ENCODE data around the gene CARS2. TPM values are rescaled to one million over a fixed set of nuclear protein-coding genes. Genes with fewer than 3 reads are reported as not detected.
"Not testable (repeated sequence)": the region's sequence is repeated elsewhere in the genome, so short reads cannot be mapped to it uniquely, and the experiment has no call there.

The CARS2 gene, protein sequence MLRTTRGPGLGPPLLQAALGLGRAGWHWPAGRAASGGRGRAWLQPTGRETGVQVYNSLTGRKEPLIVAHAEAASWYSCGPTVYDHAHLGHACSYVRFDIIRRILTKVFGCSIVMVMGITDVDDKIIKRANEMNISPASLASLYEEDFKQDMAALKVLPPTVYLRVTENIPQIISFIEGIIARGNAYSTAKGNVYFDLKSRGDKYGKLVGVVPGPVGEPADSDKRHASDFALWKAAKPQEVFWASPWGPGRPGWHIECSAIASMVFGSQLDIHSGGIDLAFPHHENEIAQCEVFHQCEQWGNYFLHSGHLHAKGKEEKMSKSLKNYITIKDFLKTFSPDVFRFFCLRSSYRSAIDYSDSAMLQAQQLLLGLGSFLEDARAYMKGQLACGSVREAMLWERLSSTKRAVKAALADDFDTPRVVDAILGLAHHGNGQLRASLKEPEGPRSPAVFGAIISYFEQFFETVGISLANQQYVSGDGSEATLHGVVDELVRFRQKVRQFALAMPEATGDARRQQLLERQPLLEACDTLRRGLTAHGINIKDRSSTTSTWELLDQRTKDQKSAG
- total RNA-seq (2014; rRNA removed; shearing (Covaris generic); ENCODE audit: low replicate concordance): 41.2 and 45.6 TPM in 2 replicates

DNA sequence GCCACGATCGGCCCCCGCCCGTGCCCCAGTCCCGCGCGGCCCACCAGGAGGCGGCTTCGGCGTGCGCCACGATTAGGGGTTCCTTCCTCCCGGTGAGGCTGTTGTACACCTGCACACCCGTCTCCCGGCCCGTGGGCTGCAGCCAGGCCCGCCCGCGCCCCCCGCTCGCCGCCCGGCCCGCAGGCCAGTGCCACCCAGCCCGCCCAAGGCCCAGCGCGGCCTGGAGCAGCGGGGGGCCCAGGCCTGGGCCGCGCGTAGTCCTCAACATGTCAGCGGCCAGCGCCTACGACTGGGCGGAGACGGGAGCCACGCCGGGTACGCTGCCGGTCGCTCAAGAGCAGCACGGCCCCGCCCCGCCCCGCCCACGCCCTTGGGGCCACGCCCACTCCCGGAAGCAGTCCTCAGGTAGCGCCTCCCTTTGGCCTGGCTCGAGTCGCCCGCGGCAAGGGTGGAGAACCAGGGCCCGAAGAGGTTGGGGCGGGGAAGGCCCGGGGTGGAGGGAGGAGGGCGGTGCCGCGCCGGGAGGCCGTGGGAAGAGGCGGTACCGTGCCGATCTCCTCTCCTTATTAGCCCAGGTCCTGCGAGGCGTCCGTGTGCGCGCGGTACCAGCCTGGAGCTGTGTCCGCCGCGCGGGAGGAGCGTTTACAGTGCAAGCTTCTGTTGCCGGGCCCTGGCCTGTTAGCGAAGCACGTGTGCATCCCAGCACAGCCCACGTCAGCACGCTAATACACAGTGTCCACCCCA is at the start of gene CARS2:
Gene CARS2, minus strand, starts transcription at position 291 of the 744 bp plus-strand sequence. Its CDS starts 23 bp downstream, at position 268.
- in situ Hi-C loops (cut with HindIII; ENCODE audit: low pct_unique_long_range_greater_than_20kb, low sequenced_read_pairs): no loop called here
- DNase-seq (ENCODE audit: low read depth): peak; percentile 96

DNA sequence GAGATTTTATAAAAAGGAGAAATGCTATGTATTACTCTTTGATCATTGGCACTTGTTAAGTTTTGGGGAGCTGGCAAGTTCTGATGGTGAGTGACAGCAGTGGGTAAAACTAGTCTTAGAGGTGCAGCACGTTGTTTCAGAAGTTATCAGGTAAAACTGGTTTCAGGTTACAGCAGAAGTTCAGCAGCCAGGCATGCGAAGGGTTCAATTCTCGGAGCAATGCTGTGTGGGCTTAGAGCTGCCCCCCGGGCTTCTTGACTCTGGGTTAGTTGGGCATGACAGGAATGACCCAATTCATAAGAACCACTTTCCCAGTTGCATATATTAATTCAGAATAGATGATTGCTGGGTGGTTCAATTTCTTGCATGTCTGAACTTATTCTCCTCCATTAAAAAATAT is 42.4 kb upstream of the CARS2 start:
- DNase-seq (ENCODE audit: low read depth): no peak
- in situ Hi-C loops (cut with HindIII; ENCODE audit: low pct_unique_long_range_greater_than_20kb, low sequenced_read_pairs): no loop called here

DNA sequence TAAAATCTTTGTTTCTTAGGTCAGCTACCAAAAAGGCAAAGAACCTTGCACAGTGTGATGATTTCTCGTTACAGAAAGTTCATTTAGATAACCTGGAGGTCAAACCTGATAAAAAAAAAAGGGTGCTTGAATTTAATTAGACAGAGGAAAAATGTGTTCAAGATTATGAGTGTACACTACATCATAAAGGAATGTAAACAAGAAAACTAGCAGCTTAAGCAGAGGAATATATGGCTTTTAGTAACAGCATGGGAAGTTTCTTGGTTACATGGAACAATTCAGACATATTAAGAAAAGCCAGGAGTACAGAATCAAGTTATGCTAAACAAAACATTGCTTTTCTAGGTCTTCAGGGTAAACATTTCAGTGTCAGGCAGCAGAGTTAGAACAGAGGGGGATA is 40.5 kb upstream of the CARS2 start:
- in situ Hi-C loops (cut with HindIII; ENCODE audit: low pct_unique_long_range_greater_than_20kb, low sequenced_read_pairs): no loop called here
- no peak for DNase-seq (ENCODE audit: low read depth)

DNA sequence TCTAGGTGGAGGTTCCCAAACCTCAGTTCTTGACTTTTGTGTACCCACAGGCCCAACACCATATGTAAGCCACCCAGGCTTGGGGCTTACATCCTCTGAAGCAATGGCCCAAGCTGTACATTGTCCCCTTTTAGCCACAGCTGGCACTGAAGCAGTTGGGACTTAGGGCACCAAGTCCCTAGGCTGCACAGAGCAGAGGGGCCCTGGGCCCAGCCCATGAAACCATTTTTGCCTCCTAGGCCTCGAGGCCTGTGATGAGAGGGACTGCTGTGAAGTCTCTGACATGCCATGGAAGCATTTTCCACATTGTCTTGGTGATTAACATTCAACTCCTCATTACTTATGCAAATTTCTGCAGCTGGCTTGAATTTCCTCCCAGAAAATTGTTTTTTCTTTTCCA is 37.8 kb upstream of the CARS2 start:
- in situ Hi-C loops (cut with HindIII; ENCODE audit: low pct_unique_long_range_greater_than_20kb, low sequenced_read_pairs): no loop called here
- no peak for DNase-seq (ENCODE audit: low read depth)

DNA sequence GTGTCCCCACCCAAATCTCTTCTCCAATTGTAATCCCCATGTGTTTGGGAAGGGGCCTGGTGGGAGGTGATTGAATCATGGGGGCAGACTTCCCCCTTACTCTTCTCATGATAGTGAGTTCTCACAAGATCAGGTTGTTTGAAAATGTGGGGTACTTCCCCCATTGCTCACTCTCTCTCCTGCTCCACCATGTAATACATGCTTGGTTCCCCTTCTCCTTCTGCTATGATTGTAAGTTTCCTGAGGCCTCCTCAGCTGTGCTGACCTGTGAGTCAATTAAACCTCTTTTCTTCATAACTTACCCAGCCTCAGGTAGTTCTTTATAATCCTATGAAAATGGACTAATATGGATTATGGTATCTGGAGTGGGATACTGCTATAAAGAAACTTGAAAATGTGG is 31.6 kb upstream of the CARS2 start:
- in situ Hi-C loops (cut with HindIII; ENCODE audit: low pct_unique_long_range_greater_than_20kb, low sequenced_read_pairs): no loop called here
- no peak for DNase-seq (ENCODE audit: low read depth)

DNA sequence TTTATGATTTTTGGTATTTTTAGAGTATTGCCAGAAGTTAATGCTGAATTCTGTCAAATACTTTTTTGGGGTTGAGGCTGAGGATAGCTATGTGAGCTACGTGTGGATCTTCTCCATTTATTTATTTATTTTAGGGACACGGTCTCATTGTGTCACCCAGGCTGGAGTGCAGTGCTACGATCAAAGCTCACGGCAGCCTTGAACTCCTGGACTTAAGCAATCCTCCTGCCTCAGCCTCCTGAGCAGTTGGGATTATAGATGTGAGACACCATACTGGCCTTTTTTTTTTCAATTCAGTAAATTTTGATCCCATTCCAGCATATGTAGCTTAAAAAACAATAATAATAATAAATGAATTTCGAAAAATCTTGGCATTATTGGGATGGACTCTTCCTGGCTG is 28.6 kb upstream of the CARS2 start:
- in situ Hi-C loops (cut with HindIII; ENCODE audit: low pct_unique_long_range_greater_than_20kb, low sequenced_read_pairs): no loop called here
- DNase-seq (ENCODE audit: low read depth): no peak

DNA sequence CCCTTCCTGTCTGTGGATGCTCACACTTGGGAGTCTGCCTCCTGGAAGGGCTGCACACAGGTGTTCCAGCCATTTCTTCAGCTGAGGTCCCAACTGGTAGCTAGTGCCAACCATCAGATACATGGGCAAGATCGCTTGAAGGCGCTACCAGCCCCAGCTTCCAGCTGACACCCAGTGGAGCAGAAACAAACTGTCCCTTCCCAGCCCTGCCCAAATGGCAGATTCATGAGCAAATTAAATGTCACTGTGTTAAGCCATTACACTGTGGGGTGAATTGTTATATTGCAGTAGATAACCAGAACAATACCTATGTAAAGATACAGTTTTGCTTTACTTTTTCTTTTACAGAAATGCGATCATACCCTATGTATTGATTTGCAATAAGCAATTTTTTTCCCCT is 25.2 kb upstream of the CARS2 start:
- in situ Hi-C loops (cut with HindIII; ENCODE audit: low pct_unique_long_range_greater_than_20kb, low sequenced_read_pairs): no loop called here
- no peak for DNase-seq (ENCODE audit: low read depth)

DNA sequence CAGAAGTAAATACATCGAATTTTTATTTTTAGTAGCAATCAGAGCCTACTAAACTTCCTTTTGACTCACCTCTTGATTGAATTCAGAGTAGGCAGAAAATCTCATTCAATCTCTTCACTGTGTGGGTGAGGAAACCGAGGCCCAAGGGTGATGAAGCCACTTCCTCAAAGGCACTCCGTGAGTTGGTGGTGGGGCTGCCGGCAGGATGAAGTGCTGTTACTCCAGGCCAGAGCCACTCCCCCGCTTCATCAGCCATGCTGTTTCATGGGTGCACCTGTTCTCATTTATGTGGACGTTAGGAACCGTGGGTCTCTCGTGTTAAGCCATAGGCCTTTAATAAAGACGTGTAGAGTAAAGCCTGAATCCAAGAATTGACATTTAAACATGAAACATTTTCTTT is 20.8 kb upstream of the CARS2 start:
- no peak for DNase-seq (ENCODE audit: low read depth)
- in situ Hi-C loops (cut with HindIII; ENCODE audit: low pct_unique_long_range_greater_than_20kb, low sequenced_read_pairs): no loop called here

DNA sequence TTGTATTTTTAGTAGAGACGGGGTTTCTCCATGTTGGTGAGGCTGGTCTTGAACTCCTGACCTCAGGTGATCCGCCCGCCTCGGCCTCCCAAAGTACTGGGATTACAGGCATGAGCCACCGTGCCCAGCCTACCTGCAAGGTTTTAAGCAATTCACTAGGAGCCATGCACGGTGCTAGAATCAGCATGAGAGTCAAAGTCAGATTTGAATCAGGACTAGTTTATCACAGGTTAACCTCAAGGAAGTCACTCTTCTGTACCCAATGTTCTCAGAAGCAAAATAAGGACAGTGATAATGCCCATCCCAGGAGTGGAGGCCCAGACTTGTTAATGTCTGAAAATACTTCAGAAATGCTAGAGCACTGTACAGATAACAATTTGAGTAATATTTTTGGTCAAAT is 20.2 kb upstream of the CARS2 start:
- DNase-seq (ENCODE audit: low read depth); in situ Hi-C loops (cut with HindIII; ENCODE audit: low pct_unique_long_range_greater_than_20kb, low sequenced_read_pairs): not testable (repeated sequence)

DNA sequence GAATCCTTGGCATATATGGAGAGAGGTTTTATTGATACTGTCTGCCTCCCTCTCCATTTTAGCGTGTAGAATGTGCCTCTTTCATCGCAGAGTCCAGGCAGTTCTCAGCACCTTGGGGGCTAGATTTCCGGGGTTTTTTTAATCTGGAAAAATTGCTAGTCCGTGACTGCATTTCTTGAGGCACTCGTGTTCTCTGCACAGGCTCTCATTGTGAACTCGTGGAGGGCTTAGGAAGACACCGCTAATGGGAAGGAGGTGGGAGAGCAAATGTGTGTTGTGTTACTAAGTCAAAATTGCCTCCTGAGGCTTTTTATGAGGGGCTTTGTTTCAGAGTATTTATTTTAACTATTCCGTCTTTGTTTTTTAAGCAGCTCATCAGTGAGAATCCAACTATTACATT is 17.7 kb upstream of the CARS2 start:
- in situ Hi-C loops (cut with HindIII; ENCODE audit: low pct_unique_long_range_greater_than_20kb, low sequenced_read_pairs): no loop called here

DNA sequence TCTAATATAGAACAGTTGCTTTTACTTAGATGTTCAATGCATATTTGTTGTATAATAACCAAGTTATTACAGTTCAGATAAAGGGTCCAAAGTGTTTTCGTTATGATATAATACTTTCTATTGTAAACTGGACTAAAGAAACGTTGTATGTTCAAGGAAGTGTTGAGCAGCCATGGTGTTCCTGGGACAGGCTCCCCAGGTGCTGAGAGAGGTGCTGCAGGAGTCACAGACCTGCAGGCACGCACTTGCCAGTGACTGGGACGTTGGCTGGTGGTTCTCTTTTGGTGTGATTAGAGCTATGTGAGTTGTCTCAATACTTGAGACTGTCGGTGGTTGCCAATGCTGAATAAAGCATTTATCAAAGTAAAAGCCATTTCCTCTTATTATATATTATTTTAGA is 17.1 kb upstream of the CARS2 start:
- DNase-seq (ENCODE audit: low read depth): no peak
- in situ Hi-C loops (cut with HindIII; ENCODE audit: low pct_unique_long_range_greater_than_20kb, low sequenced_read_pairs): no loop called here

More for the DNA sequence above, 17.7 kb upstream of the CARS2 start:
- no peak for DNase-seq (ENCODE audit: low read depth)

DNA sequence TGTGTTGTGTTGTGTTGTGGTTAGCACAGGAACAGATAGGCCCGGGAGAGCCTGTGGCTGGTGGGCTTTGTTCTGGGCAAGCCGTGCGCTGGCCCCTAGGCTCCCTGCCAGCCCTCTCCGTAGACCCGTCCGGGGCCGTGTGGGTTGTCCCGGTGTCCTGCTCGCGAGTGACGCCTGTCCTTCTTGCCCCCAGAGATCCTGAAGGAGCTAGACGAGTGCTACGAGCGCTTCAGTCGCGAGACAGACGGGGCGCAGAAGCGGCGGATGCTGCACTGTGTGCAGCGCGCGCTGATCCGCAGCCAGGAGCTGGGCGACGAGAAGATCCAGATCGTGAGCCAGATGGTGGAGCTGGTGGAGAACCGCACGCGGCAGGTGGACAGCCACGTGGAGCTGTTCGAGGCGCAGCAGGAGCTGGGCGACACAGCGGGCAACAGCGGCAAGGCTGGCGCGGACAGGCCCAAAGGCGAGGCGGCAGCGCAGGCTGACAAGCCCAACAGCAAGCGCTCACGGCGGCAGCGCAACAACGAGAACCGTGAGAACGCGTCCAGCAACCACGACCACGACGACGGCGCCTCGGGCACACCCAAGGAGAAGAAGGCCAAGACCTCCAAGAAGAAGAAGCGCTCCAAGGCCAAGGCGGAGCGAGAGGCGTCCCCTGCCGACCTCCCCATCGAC is 13.3 kb upstream of the CARS2 start:
- in situ Hi-C loops (cut with HindIII; ENCODE audit: low pct_unique_long_range_greater_than_20kb, low sequenced_read_pairs): no loop called here

DNA sequence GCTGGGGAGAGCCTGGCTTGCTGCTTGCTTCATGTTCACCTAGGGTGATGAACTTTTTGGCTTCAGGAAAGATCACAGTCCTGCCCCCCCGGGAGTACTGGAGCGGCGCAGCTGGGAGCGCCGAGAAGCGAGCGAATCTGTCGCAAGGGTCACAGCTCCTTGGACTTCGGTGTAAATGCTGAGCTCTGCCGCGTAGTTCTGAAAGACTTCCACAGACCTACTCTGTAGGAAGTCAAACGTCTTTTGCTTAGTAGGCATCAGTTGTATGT is 10.3 kb upstream of the CARS2 start:
- DNase-seq (ENCODE audit: low read depth): no peak
- in situ Hi-C loops (cut with HindIII; ENCODE audit: low pct_unique_long_range_greater_than_20kb, low sequenced_read_pairs): no loop called here

More for the DNA sequence above, 13.3 kb upstream of the CARS2 start:
- no peak for DNase-seq (ENCODE audit: low read depth)

DNA sequence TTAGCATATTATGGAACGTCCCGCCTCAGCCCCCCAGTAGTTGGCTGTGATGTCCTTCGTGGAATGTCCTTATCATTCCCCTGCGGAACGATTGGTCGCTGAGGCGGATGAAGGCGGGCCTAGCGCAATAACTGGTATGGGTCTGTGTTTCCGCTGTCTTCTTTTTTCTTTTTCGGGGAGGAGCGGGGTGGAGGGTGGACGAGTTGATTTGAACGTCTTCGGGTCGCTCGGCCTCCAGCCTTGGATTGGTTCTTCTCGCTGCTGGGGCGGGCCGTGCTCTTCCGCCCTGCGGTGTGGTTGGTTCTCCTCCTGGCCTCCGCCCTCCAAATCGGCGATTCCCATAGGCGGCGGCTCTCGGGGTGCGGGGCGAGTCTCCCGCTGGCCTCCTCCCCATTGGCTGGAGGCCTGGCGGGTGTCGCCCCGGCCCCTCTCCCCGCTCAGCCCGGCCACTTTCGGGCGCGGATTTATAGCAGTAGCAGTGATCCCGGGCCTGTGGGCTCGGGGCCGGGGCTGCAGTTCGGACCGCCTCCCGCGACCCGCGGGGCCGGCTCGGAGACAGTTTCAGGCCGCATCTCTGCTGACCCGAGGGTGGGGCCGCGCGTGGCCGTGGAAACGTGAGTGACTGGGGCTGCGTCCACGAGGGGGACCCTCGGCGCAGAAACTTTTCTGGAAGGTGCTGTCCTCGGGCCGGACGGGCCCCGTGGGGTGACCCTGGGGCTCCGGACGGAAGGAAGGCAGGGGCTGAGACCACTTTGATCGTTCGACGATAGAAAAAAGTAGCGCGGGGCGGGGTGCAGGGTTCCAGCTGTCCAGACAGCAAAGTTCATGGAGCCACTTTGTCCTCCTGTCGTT is 9.7 kb upstream of the CARS2 start:
- DNase-seq (ENCODE audit: low read depth): peak; percentile 100
- in situ Hi-C loops (cut with HindIII; ENCODE audit: low pct_unique_long_range_greater_than_20kb, low sequenced_read_pairs): no loop called here

DNA sequence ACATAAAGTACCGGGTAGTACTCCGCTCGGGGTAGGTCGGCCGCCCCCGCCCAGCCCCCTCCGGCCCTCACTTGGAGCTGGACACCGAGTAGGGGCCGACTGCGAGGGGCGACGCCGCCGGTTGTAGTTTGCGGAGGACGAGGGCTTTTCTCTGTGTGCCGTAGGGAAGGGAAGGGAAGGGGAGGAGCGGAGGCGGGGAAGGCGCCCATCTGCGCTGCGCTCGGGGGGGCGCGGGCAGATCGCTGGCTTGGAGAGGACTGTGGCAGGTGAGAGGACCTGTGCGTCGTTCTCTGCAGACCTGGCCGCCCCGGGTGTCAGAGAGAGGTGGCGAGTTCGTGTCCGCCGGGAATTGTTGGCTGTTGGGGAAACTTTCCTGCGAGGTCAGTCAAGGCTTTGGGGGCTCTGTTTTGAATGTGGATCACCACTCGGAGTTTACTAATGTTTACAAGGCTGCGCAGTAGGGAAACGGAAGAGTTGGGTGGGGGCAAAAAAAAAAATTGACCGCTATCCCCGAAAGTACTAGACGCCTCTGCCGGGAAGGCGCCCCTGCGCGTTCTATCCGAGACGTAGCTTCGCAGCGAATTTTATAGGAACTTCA is 9.0 kb upstream of the CARS2 start:
- DNase-seq (ENCODE audit: low read depth): no peak
- in situ Hi-C loops (cut with HindIII; ENCODE audit: low pct_unique_long_range_greater_than_20kb, low sequenced_read_pairs): no loop called here

DNA sequence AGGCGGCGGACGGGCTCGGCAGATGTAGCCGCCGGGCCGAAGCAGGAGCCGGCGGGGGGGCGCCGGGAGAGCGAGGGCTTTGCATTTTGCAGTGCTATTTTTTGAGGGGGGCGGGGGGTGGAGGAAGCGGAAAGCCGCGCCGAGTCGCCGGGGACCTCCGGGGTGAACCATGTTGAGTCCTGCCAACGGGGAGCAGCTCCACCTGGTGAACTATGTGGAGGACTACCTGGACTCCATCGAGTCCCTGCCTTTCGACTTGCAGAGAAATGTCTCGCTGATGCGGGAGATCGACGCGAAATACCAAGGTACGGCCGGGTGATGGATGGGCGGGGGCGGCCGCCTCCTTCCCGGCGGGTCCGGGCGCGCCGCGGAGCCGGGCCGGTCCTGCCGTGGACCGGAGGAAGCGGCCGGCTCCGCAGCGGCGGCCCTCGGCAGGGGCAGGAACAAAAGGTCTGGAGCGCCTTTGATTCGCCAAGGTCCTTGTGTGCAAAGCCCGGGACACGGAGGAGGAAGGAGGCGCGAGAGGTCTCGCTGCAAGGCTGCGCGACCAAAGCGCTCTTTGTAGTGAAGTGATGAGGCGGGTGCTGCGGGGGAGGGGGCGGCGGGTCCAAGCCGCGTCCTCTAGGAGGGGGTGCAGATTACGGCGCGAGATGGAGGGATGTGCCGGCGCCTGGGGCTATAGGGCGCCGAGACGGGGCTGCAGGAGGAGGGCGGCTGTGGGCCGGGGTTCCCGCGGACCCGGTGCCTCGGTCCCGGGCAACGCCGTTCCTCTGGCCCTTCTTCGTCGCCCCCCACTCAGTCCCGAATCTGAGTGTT is 8.3 kb upstream of the CARS2 start:
- in situ Hi-C loops (cut with HindIII; ENCODE audit: low pct_unique_long_range_greater_than_20kb, low sequenced_read_pairs): no loop called here
- DNase-seq (ENCODE audit: low read depth): peak; percentile 27

DNA sequence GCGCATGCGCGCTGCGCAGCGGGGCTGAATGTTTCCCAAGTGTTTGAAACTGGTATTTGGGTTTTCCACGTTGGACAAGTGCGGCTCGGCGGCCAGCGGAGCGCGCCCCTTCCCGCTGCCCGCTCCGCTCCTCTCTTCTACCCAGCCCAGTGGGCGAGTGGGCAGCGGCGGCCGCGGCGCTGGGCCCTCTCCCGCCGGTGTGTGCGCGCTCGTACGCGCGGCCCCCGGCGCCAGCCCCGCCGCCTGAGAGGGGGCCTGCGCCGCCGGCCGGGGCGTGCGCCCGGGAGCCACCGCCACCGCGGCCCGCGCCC is 7.7 kb upstream of the CARS2 start, which contains the start of gene ING1:
Gene ING1, plus strand, starts transcription at position 59 of the 311 bp plus-strand sequence. CDS start 450 bp downstream, outside the sequence.
- DNase-seq (ENCODE audit: low read depth): peak; percentile 21
- in situ Hi-C loops (cut with HindIII; ENCODE audit: low pct_unique_long_range_greater_than_20kb, low sequenced_read_pairs): no loop called here
